ENCODE data around the gene WNT7B. TPM values are rescaled to one million over a fixed set of nuclear protein-coding genes. Genes with fewer than 3 reads are reported as not detected.

The WNT7B gene
- total RNA-seq, 1 donor from 2014 or later = not detected

GRCh38 chr22:45972091-45972888, 4.7 kb downstream of the WNT7B start:
- intact Hi-C loops (cut with micrococcal nuclease) = no loop called here

GRCh38 chr22:45971408-45972028, 5.4 kb downstream of the WNT7B start:
- intact Hi-C loops (cut with micrococcal nuclease) = no loop called here

GRCh38 chr22:45970705-45971407, 6.1 kb downstream of the WNT7B start:
- intact Hi-C loops (cut with micrococcal nuclease) = no loop called here

GRCh38 chr22:45969801-45970470, 7.0 kb downstream of the WNT7B start:
- intact Hi-C loops (cut with micrococcal nuclease) = no loop called here

- intact Hi-C loops (cut with micrococcal nuclease) = no loop called here
Measured at GRCh38 chr22:45969414-45969799, 7.6 kb downstream of the WNT7B start.

GRCh38 chr22:45968751-45969413, 8.1 kb downstream of the WNT7B start:
- intact Hi-C loops (cut with micrococcal nuclease) = no loop called here

GRCh38 chr22:45968003-45968650, 8.8 kb downstream of the WNT7B start:
- intact Hi-C loops (cut with micrococcal nuclease) = no loop called here

- intact Hi-C loops (cut with micrococcal nuclease) = no loop called here
Measured at GRCh38 chr22:45966895-45967365, 10.0 kb downstream of the WNT7B start.

GRCh38 chr22:45966320-45966894, 10.6 kb downstream of the WNT7B start:
- intact Hi-C loops (cut with micrococcal nuclease) = no loop called here

GRCh38 chr22:45965563-45965962, 11.4 kb downstream of the WNT7B start:
- intact Hi-C loops (cut with micrococcal nuclease) = no loop called here

GRCh38 chr22:45964926-45965527, 11.9 kb downstream of the WNT7B start:
- intact Hi-C loops (cut with micrococcal nuclease) = no loop called here

- intact Hi-C loops (cut with micrococcal nuclease) = no loop called here
Measured at GRCh38 chr22:45964372-45964771, 12.6 kb downstream of the WNT7B start.

- intact Hi-C loops (cut with micrococcal nuclease) = no loop called here
Measured at GRCh38 chr22:45963821-45964220, 13.1 kb downstream of the WNT7B start.

GRCh38 chr22:45962756-45963324, 14.1 kb downstream of the WNT7B start:
- intact Hi-C loops (cut with micrococcal nuclease) = no loop called here

GRCh38 chr22:45962434-45962718, 14.6 kb downstream of the WNT7B start:
- intact Hi-C loops (cut with micrococcal nuclease) = no loop called here

GRCh38 chr22:45961679-45962433, 15.1 kb downstream of the WNT7B start:
- intact Hi-C loops (cut with micrococcal nuclease) = no loop called here

- intact Hi-C loops (cut with micrococcal nuclease) = no loop called here
Measured at GRCh38 chr22:45960477-45961386, 16.2 kb downstream of the WNT7B start.
